Measurements from ENCODE around the gene LPCAT3.

- TF ChIP-seq CTCF (optimal IDR thresholded peaks at IDR 0.05 in 1 of 3, IDR thresholded peaks at IDR 0.05 in 1 of 3, conservative IDR thresholded peaks at IDR 0.05 in 1 of 3; ENCODE audit: extremely low read depth in 1 of 3, insufficient read depth in 2 of 3, low read length in 3 of 3) (no peak), EZH2 (IDR thresholded peaks at IDR 0.05; ENCODE audit: low read length) (no peak)
These were observed 29.0 kb upstream of the LPCAT3 start for GRCh38 chr12:7047306-7047705.
